Stimulated activated CD4-positive, alpha-beta T cell treated with anti-CD3 and anti-CD28 coated beads, Interleukin-1b, Interleukin-23, amount 100 ng/mL, for 48 hours (primary cell): Measurements from ENCODE around the gene MVB12B.

Source experiments
- DNase-seq: peaks from one replicate; pipeline ENCODE4 v3.0.0-alpha.2; 2020

Gene MVB12B

GRCh38 chr9:126432659-126433058 lies 106.0 kb downstream of the MVB12B start:
- DNase-seq: no peak

DNA sequence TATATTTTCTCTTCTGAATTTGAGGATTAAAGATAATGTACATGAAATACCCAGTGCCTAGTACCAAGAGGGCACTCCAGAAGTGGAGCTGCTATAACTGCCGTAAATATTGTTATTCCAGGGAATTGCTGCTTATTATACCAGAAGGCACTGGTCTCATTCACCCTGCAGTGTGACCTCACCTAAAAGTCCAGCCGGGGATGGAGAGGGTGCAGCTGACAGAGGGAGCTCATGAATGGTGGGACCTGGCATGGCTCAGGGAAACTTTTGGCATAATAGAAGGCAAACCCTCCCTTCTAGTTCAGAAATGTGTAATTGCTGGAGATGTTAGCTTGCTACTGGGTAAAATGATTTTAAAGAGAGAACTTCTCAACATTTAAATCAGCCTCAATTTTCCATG lies 108.5 kb downstream of the MVB12B start:
- DNase-seq: no peak

DNA sequence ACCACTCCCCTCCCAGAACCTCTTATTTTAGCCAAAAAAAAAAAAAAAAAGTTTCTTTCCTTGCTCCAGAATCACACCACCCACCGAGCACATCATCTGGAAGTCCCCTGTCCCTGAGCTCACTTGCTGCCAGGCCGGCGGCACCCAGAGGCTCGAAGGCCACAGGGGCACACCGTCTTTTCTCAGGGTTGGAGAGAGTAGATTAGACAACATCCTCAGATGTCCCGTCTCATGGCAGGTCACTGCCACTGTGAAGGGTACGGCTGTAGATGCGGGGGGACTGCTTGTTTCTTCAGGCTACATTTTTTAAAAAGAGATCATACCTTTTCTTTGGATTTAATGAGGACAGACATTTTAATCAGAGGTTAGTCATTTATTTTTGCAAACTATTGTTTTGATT lies 109.0 kb downstream of the MVB12B start:
- DNase-seq: no peak

GRCh38 chr9:126436545-126437267 lies 110.1 kb downstream of the MVB12B start:
- no peak for DNase-seq

GRCh38 chr9:126437268-126437666 lies 110.6 kb downstream of the MVB12B start:
- no peak for DNase-seq

DNA sequence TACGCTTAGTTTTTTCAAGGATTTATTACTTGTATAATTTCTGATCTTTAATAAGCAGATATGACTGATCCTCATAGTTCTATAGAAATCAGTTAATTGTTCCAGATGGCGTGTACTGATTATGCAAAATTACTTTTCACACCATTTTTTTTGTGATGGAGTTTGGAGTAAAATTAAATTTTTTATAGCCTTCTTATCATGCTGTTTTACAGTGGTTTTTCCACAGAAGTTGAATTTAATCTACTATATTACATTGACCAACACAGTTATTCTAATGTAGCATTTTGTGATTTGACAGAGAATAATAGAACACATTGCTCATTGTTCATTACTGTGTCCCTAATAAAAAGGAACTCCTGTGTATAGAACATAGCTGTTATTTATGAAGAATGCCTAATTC lies 111.1 kb downstream of the MVB12B start:
- no peak for DNase-seq

GRCh38 chr9:126438741-126439401 lies 112.2 kb downstream of the MVB12B start:
- no peak for DNase-seq

DNA sequence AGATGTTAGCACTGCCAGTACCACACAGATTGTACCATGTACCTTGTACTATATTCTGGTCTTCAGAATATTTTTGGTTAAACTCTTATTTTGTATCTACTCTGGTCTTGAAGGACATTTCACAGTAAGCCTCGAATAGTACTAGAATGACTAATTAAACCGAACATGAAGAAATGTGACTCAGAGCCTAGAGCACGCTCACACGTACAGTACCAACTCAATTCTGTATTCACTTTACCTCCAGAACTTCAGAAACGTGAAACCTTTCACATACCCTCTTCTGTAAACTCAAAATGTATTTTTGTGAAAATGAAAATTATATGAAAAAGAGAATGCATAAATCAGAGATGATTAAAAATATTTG lies 112.8 kb downstream of the MVB12B start:
- no peak for DNase-seq

GRCh38 chr9:126439883-126440653 lies 113.4 kb downstream of the MVB12B start:
- DNase-seq: no peak

- no peak for DNase-seq
These were observed 114.3 kb downstream of the MVB12B start for GRCh38 chr9:126440940-126441339.

DNA sequence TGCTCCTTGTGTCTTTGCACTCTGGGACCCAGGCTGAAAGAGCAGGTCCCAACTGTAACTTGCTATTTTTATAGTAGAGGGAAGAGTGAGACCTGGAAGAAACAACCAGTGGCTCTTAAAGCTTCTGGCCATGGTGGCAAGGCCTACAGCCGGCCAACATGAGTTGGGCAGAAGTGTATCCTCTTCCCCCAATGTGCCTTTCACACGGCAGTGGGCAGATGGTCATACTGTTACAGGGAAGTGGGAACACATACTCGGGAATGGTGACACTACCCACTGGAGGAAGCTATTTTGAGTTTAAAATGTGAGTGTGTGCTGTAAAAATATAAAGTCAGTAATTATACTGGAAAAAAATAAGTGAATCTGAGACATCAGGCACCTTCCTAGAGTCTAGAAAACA lies 116.0 kb downstream of the MVB12B start:
- DNase-seq: no peak

GRCh38 chr9:126443144-126443543 lies 116.5 kb downstream of the MVB12B start:
- no peak for DNase-seq

GRCh38 chr9:126448136-126448535 lies 121.5 kb downstream of the MVB12B start:
- no peak for DNase-seq

DNA sequence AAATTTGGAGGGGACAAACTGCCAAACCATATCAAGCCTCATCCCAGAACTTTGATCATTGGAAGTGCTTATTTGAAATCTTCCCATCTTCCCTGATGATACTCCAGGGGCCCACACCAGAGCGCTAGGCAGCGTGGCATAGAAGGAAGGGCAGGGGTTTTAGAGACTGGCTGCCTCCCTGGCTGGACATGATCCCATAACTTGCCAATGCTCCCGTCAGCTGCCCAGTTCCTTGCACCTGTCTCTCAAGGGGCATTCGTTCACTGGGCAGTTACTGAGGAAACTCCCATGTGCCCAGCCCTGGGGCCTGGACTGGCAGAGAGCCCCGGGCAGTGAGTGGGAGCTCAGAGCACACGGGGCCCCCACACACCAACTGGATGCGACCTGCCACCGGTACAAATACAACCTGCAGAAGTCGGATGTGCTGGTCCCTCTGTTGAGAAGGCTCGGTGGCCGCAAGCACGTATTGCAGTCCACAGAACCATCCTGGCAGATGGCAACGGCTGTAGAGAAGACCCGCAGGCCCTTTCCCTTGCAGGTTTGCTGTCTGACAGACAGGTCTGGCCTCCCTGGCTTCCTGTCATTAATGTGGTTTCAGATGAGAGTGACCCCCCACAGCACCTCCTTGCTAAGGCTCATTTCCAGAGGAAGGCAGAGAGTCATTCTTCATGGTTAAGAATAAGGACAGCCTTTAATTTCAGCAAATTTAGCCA lies 122.4 kb downstream of the MVB12B start:
- no peak for DNase-seq

DNA sequence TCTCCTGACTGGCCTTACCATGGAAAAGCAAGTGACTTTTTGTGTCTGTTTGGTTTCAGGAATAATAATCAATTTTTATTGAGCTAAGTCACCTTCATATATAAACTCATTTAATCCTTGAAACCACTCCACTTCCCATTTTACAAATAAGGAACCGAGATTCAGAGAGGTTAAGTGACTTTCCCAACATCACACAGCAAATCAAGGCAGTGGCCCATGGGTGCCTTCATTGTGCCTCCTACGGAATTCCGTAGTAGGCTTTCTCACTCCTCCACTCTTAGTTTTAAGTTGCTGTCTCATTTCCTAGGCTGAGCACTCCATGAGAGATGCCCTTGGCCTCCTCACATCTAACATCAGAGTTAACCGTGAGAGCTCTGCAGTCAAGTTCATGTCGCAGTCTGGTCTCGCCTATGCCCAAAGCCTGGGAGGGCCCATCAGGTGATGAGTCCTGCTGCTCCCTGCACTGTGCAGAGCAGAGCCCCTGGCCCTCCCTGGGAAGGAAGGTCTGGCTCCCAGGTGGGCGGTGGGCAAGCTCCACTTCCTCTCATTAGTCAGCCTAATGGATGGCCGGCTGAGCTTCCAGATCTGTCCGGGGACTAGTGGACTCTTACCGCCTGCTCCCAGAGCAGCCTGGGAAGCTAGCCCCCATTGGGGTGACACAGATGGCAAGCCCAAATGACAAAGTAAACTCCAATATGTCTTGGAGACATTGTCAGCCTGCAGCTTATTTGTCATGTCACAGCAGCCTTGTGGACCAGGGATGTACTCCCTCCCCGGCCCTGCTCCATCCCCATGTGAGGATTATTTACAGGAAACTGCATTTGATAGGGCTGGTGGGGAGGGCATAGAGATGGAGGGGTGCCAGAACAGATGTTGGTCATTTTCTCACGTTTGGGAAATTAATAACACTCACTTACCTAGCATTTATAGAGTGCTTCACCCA lies 123.4 kb downstream of the MVB12B start:
- DNase-seq: no peak

GRCh38 chr9:126450668-126451205 lies 124.1 kb downstream of the MVB12B start:
- DNase-seq: no peak

GRCh38 chr9:126451316-126451885 lies 124.8 kb downstream of the MVB12B start:
- no peak for DNase-seq

DNA sequence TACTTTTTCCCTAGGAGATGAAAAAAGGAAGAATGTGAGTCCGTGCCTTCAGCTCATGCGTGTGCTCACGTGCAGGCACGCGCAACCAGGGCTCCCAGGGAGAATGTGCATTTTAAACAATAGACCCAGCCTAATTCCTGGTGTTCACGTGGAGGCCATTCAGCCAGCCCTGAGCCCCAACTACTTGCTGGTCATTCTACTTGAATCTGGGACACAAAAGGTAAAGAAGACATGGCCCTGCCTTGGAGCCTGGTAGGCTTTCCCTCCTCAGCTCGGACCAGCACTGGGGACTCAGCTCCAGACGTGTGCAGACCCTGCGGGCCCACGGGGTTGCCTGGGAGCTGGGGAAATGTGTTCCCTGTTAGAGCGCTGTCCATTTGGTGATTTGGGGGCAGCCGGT lies 125.5 kb downstream of the MVB12B start:
- no peak for DNase-seq

DNA sequence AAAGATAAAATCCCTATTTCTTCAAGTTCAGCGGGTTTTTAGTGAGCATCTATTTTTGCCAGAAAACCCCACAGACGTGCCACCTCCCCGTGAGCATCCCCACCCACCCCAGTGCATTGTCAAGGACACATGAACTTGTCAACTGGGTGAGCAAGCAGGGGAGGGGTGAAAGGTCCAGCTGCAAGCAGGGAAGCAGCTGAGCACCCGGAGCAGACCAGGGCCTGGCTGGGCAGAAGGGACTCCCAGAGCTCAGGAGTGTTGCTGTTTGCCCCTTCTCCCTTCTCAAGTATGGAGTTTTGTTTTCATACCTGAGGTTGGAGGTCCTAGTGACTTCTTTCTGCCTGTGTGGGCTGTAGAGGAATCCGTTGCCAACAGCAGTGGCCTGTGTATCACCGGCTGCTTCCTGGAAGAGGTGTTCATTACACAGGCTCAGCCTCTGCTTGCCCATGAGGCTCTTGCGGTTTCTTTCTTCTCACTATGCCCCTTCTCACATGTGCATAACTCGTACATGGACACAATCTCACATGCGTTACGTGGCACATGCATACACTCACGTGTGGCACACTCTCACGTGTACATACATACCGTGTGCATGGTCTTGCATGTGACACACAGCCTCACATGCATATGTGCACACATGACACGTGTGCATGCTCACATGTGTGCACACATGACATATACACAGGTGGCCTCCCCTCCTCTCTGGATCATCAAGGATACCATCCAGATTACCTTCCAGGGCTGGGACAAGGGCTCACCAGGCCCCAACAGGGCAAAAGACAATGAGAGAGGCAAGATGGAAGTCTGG lies 126.7 kb downstream of the MVB12B start:
- no peak for DNase-seq

GRCh38 chr9:126454215-126454614 lies 127.6 kb downstream of the MVB12B start:
- DNase-seq: no peak

GRCh38 chr9:126454795-126455194 lies 128.2 kb downstream of the MVB12B start:
- no peak for DNase-seq
